NCI-H2196 (cell line): ENCODE results near the gene SLC4A1AP.
A peak's percentile ranks its signal among the peaks of the same experiment; 100 is the strongest.
"Not testable (repeated sequence)": the region's sequence is repeated elsewhere in the genome, so short reads cannot be mapped to it uniquely, and the experiment has no call there.

Experiments used
- DNase-seq: peaks from one replicate; lab custom pipeline; 2025; ENCODE audit not compliant: unreplicated experiment; lab: John Stamatoyannopoulos, UW

The SLC4A1AP gene, protein sequence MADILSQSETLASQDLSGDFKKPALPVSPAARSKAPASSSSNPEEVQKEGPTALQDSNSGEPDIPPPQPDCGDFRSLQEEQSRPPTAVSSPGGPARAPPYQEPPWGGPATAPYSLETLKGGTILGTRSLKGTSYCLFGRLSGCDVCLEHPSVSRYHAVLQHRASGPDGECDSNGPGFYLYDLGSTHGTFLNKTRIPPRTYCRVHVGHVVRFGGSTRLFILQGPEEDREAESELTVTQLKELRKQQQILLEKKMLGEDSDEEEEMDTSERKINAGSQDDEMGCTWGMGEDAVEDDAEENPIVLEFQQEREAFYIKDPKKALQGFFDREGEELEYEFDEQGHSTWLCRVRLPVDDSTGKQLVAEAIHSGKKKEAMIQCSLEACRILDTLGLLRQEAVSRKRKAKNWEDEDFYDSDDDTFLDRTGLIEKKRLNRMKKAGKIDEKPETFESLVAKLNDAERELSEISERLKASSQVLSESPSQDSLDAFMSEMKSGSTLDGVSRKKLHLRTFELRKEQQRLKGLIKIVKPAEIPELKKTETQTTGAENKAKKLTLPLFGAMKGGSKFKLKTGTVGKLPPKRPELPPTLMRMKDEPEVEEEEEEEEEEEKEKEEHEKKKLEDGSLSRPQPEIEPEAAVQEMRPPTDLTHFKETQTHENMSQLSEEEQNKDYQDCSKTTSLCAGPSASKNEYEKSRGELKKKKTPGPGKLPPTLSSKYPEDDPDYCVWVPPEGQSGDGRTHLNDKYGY

GRCh38 chr2:27663285-27664153, at the start of gene SLC4A1AP, which contains the start of gene SUPT7L:
TSS of gene SLC4A1AP (plus strand) at chr2:27663889. CDS start at chr2:27663915, 26 bp downstream.
TSS of gene SUPT7L (minus strand) at chr2:27663614. CDS start at chr2:27662192, 1,422 bp downstream.
- peak; percentile 77 for DNase-seq

DNA sequence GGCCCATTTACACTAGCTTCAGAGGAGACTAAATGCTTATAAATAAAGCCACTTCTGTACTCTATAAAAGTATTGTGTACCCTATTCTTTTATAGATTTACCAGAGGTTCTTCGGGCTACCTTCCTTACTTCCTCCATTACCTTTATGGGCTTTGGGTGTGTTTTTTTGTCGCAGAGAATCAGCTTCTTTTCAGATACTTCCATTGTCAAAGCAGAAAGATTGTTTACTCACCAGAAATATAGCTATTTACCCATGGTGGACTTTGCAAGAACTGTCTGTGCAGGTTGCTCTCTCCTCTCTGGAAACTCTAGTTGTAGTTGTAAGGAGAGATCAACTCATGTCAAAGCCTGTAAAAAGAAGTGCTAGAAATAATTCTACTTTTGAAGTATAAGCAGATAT, 49.7 kb upstream of the SLC4A1AP start:
- DNase-seq = no peak

DNA sequence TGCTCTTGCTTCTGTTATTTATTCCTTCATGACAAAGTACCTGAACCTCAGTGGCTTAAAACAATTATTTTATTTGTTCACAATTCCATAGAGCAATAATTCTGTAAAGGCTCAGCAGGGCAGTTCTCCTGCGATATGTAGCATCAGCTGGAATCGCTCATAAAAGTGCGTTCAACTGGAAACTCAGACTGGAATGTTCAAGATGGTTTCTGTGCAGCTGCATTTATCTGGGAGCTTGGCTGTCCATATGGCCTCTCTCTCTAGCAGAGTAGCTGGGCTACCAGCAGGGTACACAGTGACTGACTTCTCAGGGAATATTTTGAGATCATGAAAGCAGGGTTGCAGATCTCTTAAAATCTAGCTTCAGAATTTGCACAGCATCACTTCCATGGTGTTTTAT, 48.4 kb upstream of the SLC4A1AP start:
- no peak for DNase-seq

DNA sequence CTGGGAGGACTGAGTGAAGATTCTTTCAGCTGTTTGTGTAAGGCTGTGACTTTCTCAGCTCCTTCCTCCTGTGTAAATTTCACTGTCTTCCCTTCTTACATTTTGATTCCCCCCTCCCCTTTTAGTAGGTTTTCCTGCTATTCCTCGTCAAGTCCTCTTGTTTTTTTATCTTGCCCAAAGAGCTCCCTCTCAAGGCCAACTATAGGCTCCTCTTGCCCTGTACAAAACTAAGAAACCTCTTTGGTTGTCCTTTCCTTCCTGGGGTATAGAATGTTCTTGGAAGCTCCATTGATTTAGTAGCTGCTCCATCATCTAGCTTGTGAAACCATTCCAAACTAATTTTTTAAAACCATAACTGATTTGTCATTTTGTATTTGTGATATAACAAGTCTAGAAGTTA, 42.2 kb upstream of the SLC4A1AP start:
- no peak for DNase-seq

- DNase-seq = no peak
These were observed 40.7 kb upstream of the SLC4A1AP start for GRCh38 chr2:27622921-27623384.

GRCh38 chr2:27624943-27625342, 38.7 kb upstream of the SLC4A1AP start:
- DNase-seq = no peak

DNA sequence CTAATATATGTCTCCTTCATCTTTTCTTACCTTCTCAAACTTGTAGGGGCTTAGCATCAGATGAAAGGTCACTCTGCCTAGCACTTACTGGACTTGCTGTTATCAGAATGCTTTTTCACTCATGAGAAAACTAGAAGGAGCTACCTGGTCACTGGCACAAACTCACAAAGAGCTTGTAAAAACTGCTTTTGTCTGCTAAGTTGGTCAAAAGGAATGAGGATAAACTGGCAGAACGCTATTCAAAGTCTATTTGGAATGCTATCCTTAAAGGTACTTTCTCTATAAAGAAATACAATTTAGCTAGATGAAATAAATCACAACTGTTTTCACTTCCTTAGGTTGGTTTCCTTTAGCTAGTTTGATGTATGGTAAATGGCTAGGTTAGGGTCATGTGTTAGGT, 37.4 kb upstream of the SLC4A1AP start:
- not testable (repeated sequence) for DNase-seq

DNA sequence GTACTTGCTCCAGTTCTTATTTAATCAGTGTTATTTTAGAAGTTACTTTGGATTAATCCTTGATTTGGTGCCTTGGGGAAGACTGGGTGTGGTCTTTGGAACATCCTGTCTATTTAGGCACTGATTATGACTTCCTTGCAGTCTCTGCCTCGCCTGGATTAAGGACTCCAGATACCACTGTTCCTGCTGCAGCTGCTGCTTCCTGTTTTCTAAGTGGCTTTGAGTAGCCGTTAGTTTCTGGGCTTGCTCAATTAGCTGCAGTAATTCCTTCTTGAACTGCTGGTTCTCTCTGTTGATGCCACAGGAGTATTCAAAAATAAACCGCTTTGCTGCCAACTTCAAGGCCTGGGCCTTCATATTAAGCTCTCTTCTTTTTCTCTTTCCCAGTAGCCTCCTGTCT, 36.8 kb upstream of the SLC4A1AP start:
- DNase-seq = not testable (repeated sequence)

- DNase-seq = peak; percentile 12
These were observed 35.5 kb upstream of the SLC4A1AP start for GRCh38 chr2:27627963-27628766.

- peak; percentile 81 for DNase-seq
These were observed 34.7 kb upstream of the SLC4A1AP start, which contains the start of the genes CCDC121 and GPN1 for GRCh38 chr2:27628767-27629709. TSS of gene CCDC121 (minus strand) at chr2:27629012. CDS start at chr2:27627799, 1,213 bp downstream. TSS of gene GPN1 (plus strand) at chr2:27629050. CDS start at chr2:27629059, 9 bp downstream.

DNA sequence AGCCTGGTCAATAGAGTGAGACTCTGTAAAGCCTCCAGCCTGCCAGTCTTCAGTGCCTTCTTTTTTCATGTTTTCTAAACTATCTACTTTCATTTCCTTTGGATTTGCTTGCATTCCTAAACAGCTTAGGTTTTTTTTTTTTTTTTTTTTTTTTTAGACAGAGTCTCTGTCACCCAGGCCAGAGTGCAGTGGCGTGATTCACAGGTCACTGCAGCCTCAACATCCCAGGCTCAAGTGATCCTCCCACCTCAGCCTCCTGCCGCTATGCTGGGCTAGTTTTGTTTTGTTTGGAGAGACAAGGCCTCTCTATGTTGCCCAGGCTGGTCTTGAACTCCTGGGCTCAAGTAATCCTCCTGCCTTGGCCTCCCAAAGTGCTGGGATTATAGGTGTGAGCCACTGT, 33.4 kb upstream of the SLC4A1AP start:
- not testable (repeated sequence) for DNase-seq

GRCh38 chr2:27634291-27634690, 29.4 kb upstream of the SLC4A1AP start:
- DNase-seq = no peak

DNA sequence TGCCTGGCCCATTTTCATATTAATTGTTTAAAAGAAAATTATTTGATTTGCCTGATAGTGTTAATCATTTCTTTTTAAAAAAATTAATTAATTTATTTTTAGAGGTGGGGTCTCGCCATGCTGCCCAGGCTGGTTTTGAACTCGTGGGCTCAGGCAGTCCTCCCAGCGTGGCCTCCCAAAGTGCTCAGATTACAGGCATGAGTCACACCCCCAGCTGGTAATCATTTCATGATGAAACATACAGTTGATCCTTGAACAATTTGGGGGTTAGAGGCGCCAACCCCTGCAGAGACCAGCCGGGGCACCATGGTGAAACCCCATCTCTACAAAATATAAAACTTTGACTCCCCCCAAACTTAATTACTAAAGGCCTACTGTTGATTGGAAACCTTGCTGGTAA, 26.9 kb upstream of the SLC4A1AP start:
- no peak for DNase-seq

- DNase-seq = no peak
These were observed 25.6 kb upstream of the SLC4A1AP start for GRCh38 chr2:27638037-27638637.

- no peak for DNase-seq
These were observed 25.0 kb upstream of the SLC4A1AP start for GRCh38 chr2:27638709-27639108.

DNA sequence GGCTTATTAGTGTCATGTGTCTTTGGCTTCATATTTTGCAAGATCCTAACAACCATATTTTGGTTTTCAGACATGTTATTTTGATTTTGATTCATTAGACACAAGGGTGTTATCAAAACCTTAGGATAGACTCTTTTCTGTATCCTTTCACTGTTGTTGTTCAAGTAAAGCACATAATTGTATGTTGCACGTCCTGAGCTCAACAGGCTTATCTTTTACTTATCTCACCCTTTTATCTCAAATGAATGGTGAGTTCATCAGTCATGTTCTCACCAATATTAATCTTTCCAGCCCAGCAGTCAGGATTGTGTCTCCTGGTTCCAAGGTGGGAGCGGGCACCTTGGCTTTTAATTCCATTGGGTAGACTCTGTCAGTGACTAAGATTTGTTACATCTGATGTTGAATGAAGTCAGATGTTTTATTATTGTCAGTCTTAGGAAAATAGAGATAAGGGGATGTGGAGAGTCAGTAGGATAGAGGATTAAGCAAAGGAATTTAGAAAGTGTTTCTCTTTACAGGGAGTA, 22.9 kb upstream of the SLC4A1AP start:
- no peak for DNase-seq

DNA sequence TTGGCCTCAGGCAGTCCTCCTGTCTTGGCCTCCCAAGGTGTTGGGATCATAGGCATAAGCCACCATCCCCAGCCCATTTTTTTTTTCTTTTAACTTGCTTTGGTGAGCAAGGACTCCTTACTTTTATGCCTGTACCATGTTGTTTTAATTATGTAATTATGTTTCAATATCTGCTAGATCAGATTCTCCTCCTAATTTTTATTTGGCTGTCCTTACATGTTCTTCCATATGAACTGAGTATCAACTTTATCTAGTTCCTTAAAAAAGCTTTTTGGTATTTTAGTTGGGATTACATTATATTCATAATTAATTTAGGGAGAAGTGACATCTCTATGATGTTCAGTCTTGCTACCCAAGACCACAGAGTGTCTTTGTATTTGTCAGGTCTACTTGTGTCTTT, 18.5 kb upstream of the SLC4A1AP start:
- no peak for DNase-seq

- no peak for DNase-seq
These were observed 16.4 kb upstream of the SLC4A1AP start for GRCh38 chr2:27647289-27647688.
